Esophagus muscularis mucosa (tissue), 4 donors: ENCODE results near the gene FGF14. TPM values are rescaled to one million over a fixed set of nuclear protein-coding genes. Genes with fewer than 3 reads are reported as not detected.

Experiments used
- DNase-seq: peaks from one replicate; pipeline ENCODE4 v3.0.0-alpha.2; 2017; ENCODE audit errors: extremely low spot score
- H3K27ac ChIP-seq, 4 donors: fragments of 200-600 bp; sonication (generic); replicated peaks in 1 of 4; 1 replicate in 3 of 4; 2 replicates in 1 of 4; pipeline ENCODE4 v1.5.1; 2016 to 2019; ENCODE audit warnings: mild to moderate bottlenecking in 1 of 4
- H3K27me3 ChIP-seq, 4 donors: fragments of 200-600 bp; sonication (generic); one replicate each; pipeline versions ENCODE4 v1.5.1 to v1.6.0; 2016 to 2019
- H3K36me3 ChIP-seq, 4 donors: fragments of 200-600 bp; sonication (generic); one replicate each; pipeline ENCODE4 v1.5.1; 2016 to 2019
- H3K4me1 ChIP-seq, 4 donors: fragments of 200-600 bp; sonication (generic); one replicate each; pipeline ENCODE4 v1.5.1; 2016 to 2019
- H3K4me3 ChIP-seq, 4 donors: fragments of 200-600 bp; sonication (generic); 1 replicate in 2 of 4; 2 replicates in 2 of 4; pipeline ENCODE4 v1.5.1; 2016 to 2019; ENCODE audit warnings: mild to moderate bottlenecking in 4 of 4, moderate library complexity in 1 of 4
- H3K9me3 ChIP-seq, 4 donors: fragments of 200-600 bp; sonication (generic); 1 replicate in 3 of 4; 2 replicates in 1 of 4; pipeline ENCODE4 v1.5.1; 2016 to 2019
- CTCF ChIP-seq, 3 experiments: fragments of 200-600 bp in 2 of 3; fragments of 450-650 bp in 1 of 3; sonication (generic) in 2 of 3; IDR thresholded peaks; one replicate each; pipeline ENCODE4 v1.5.1; 2017 to 2019; ENCODE audit warnings: antibody characterized with exemption in 3 of 3, mild to moderate bottlenecking in 2 of 3, moderate library complexity in 1 of 3
- EP300 ChIP-seq: sonication (generic); formaldehyde crosslinking; IDR thresholded peaks from one replicate; pipeline ENCODE4 v1.6.1; 2017; ENCODE audit warnings: antibody characterized with exemption
- POLR2A ChIP-seq: fragments of 450-650 bp; IDR thresholded peaks from one replicate; pipeline ENCODE4 v1.6.1; 2017; ENCODE audit warnings: antibody characterized with exemption, moderate library complexity, mild to moderate bottlenecking, low read depth
- POLR2AphosphoS5 ChIP-seq, 2 donors: sonication (generic); formaldehyde crosslinking; IDR thresholded peaks; one replicate each; pipeline ENCODE4 v1.6.1; 2017; ENCODE audit warnings: antibody characterized with exemption in 2 of 2
- WGBS: methylation state at CpG from one replicate; pipeline ENCODE4 v1.1.5; 2018; 5-methylcytosine and 5-hydroxymethylcytosine counted together
- intact Hi-C: fragments of 100-400 bp; cut with DNase I; formaldehyde crosslinking; loops from one replicate; pipeline ENCODE4 v1.15.1; 2023
- total RNA-seq, 4 donors: library from RNA; depleted of rRNA; stranded (reverse); fragments of >200 nt; gene quantifications; one replicate each; pipeline versions ENCODE4 v1.1.0 to v1.2.1, GENCODE V29; 2016

Gene FGF14
- total RNA-seq, 4 donors from 2014 or later = 0.33 to 2.1 (median 0.87) TPM

GRCh38 chr13:101795460-101795859 is 606.4 kb downstream of the FGF14 start:
- Histone ChIP-seq H3K9me3 (no peaks in the 10 kb centered on the region), H3K4me3 (no peak overlapping the region), H3K4me1 (peaks cover 0 to 5% (median 0%) of the 10 kb centered on the region in 4 donors), H3K27ac (no peak overlapping the region), H3K27me3 (no peaks in the 10 kb centered on the region), H3K36me3 (no peaks in the 10 kb centered on the region)
- 89% methylated on average over 3 of the region's 3 CpGs for WGBS
- intact Hi-C loops = no loop called here
- no peak for DNase-seq
- no peak for TF ChIP-seq EP300
- no peak for TF ChIP-seq CTCF (IDR thresholded peaks at IDR 0.05)

- H3K4me3 ChIP-seq = no peak overlapping the region
- H3K27me3 ChIP-seq = no peaks in the 10 kb centered on the region
- peaks cover 0 to 5% (median 0%) of the 10 kb centered on the region in 4 donors for H3K4me1 ChIP-seq
- WGBS = 63% methylated on average over 1 of the region's 1 CpG
- no peak overlapping the region for H3K27ac ChIP-seq
- intact Hi-C loops = no loop called here
- H3K9me3 ChIP-seq = no peaks in the 10 kb centered on the region
- no peak for TF ChIP-seq POLR2AphosphoS5 (IDR thresholded peaks at IDR 0.05)
- no peak for TF ChIP-seq POLR2A
- no peak for TF ChIP-seq CTCF (IDR thresholded peaks at IDR 0.05)
- no peak for TF ChIP-seq EP300
- DNase-seq = no peak
- no peaks in the 10 kb centered on the region for H3K36me3 ChIP-seq
Observed at GRCh38 chr13:101795025-101795424, 606.8 kb downstream of the FGF14 start.

GRCh38 chr13:101792189-101792588 is 609.7 kb downstream of the FGF14 start:
- DNase-seq = no peak
- Histone ChIP-seq H3K9me3 (no peaks in the 10 kb centered on the region), H3K4me1 (peaks cover 0 to 5% (median 0%) of the 10 kb centered on the region in 4 donors), H3K27ac (no peak overlapping the region), H3K27me3 (no peaks in the 10 kb centered on the region), H3K36me3 (no peaks in the 10 kb centered on the region), H3K4me3 (no peak overlapping the region)
- no peak for TF ChIP-seq CTCF (IDR thresholded peaks at IDR 0.05)
- 69% methylated on average over 1 of the region's 1 CpG for WGBS
- intact Hi-C loops = no loop called here

GRCh38 chr13:101785858-101786257 is 616.0 kb downstream of the FGF14 start:
- no peak overlapping the region for H3K27ac ChIP-seq
- H3K36me3 ChIP-seq = no peaks in the 10 kb centered on the region
- intact Hi-C loops = no loop called here
- no peak for DNase-seq
- no peak overlapping the region for H3K4me3 ChIP-seq
- H3K4me1 ChIP-seq = no peaks in the 10 kb centered on the region
- TF ChIP-seq CTCF (IDR thresholded peaks at IDR 0.05) = no peak
- no peak for TF ChIP-seq POLR2A
- no peak for TF ChIP-seq EP300
- no peak for TF ChIP-seq POLR2AphosphoS5 (IDR thresholded peaks at IDR 0.05)
- 50% methylated on average over 1 of the region's 1 CpG for WGBS
- no peaks in the 10 kb centered on the region for H3K27me3 ChIP-seq
- no peaks in the 10 kb centered on the region for H3K9me3 ChIP-seq

GRCh38 chr13:101784313-101784712 is 617.5 kb downstream of the FGF14 start:
- H3K4me3 ChIP-seq = no peak overlapping the region
- no peak for TF ChIP-seq CTCF (IDR thresholded peaks at IDR 0.05)
- no peak for TF ChIP-seq EP300
- TF ChIP-seq POLR2AphosphoS5 (IDR thresholded peaks at IDR 0.05) = no peak
- no peak for TF ChIP-seq POLR2A
- H3K4me1 ChIP-seq = no peaks in the 10 kb centered on the region
- H3K9me3 ChIP-seq = no peaks in the 10 kb centered on the region
- H3K27ac ChIP-seq = no peak overlapping the region
- no peaks in the 10 kb centered on the region for H3K27me3 ChIP-seq
- DNase-seq = no peak
- H3K36me3 ChIP-seq = no peaks in the 10 kb centered on the region
- intact Hi-C loops = no loop called here
